ENCODE data around the gene ALG12. TPM values are rescaled to one million over a fixed set of nuclear protein-coding genes. Genes with fewer than 3 reads are reported as not detected.

Gene ALG12
- total and polyA plus RNA-seq, 2 donors from 2014 or later: 27.2 to 28.4 TPM

DNA sequence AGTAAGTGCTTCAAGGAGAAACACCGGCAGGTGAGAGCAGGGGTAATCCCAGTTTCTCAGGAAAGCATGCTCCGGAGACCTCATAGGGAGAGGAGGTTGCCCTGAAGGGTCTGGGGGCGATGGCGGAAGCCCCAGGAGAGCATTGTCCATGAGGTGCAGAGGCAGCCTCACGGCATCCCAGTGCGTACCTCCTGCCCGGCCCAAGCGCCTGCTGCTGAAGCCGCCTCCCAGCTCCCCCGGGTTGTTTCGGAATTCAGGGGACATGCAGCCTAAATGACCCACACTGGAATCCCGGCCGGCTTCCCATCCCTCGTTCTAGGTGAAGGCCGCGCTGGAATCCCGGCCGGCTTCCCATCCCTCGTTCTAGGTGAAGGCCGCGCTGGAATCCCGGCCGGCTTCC is 61.9 kb downstream of the ALG12 start:
- DNase-seq (peak in 1 of 5 donors; percentile 87), FAIRE-seq (no peak)
- no peaks in the 10 kb centered on the region for H3K9me3 ChIP-seq (ENCODE audit: control insufficient read depth in 2 of 3, insufficient read depth in 1 of 3, low read length in 3 of 3)
- no peak overlapping the region for H3K9ac ChIP-seq (ENCODE audit: low read length in 3 of 3)
- H3K27ac ChIP-seq (ENCODE audit: low read depth in 2 of 2, low read length in 2 of 2): no peak overlapping the region
- peak overlapping the region in 1 of 3 donors; percentile 69 for H3K4me3 ChIP-seq (ENCODE audit: low read length in 3 of 3)
- H3K27me3 ChIP-seq (ENCODE audit: control insufficient read depth, insufficient read depth, low read length): no peaks in the 10 kb centered on the region
- TF ChIP-seq, protein P1, sequence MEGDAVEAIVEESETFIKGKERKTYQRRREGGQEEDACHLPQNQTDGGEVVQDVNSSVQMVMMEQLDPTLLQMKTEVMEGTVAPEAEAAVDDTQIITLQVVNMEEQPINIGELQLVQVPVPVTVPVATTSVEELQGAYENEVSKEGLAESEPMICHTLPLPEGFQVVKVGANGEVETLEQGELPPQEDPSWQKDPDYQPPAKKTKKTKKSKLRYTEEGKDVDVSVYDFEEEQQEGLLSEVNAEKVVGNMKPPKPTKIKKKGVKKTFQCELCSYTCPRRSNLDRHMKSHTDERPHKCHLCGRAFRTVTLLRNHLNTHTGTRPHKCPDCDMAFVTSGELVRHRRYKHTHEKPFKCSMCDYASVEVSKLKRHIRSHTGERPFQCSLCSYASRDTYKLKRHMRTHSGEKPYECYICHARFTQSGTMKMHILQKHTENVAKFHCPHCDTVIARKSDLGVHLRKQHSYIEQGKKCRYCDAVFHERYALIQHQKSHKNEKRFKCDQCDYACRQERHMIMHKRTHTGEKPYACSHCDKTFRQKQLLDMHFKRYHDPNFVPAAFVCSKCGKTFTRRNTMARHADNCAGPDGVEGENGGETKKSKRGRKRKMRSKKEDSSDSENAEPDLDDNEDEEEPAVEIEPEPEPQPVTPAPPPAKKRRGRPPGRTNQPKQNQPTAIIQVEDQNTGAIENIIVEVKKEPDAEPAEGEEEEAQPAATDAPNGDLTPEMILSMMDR (IDR thresholded peaks at IDR 0.05; ENCODE audit: borderline replicate concordance, extremely low read depth, insufficient read depth): no peak
- intact Hi-C loops (cut with DNase I): no loop called here
- no peaks in the 10 kb centered on the region for H3K36me3 ChIP-seq (ENCODE audit: control insufficient read depth in 2 of 3, insufficient read depth in 3 of 3, low read length in 3 of 3)
- peaks cover 4 to 17% (median 4%) of the 10 kb centered on the region in 3 donors for H3K4me1 ChIP-seq (ENCODE audit: control insufficient read depth in 2 of 3, insufficient read depth in 2 of 3, low read depth in 1 of 3, low read length in 3 of 3)

DNA sequence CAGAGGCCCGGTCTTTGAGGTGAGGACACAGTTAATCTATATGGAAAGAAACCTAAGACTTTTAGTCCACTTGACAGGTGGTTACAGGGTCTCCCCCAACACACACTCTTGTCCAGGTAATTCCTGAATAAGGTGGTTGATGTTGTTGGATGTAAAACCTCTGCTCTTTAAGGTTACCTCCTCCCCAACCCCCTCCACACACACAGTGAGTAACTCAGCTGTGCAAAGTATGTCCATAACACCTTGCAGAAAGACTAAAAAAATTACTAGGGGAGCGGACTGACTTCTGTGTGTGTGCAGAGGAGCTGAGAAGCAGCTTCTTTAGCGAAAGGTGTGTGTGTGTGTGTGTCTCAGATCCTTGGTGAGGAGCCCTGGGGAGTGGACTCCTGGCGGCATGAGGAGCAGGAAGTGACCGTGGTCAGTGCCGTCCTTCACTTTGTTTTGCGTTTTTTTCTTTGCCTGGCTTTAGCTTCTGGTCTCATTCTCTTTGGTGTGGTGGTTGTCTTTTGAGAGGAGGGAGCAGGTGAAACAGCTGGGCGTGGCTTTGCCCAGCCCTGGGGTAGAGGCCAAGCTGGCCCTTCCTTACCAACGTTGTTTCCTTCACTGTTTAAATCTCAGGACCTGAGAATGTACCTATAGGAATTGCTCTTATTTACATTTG is 62.9 kb downstream of the ALG12 start:
- no peak for FAIRE-seq

DNA sequence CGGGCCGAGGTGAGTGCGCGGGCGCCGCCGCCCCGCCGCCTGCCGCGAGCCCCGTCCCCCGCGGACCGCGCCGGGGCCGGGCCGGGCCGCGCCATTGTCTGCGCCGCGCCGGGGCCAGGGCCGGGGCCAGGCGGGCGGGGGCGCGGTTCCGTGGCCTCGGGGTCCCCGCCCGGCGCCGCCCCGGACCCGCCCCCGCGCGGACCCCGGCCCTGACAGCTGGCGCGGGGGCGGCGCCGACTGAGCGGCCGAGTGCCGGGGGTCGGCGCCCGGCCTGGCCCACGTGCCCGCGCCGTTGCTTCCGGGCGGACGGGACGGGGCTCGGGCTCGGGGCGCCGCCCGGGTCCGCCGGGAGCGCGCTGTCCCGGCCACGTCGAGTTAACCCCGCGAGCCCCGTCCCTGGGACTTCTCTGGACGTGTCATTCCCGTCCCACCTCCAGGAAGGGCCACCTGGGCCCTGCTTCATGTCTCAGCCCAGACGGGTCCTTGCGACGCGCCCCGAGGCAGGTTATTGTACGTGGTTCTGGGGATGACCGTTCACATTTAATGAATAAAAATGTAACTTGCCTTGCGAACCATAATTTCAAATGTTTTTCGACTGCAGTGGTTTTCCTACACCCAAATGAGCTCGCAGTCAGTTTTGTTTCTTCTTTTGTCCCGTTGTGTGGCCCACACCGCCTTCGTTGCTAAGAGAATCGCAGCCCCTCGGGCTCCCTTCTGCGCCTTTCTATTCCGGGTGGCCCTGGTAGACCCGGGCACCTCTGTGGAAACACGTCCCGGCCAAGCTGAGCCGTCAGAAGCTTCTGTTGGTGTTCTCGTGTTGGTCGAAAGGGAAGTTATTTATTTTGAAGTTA is 64.0 kb downstream of the ALG12 start:
- no peaks in the 10 kb centered on the region for H3K36me3 ChIP-seq (ENCODE audit: control insufficient read depth in 2 of 3, insufficient read depth in 3 of 3, low read length in 3 of 3)
- FAIRE-seq (no peak), DNase-seq (peak; percentile 40 to 88 (median 53))
- H3K27ac ChIP-seq (ENCODE audit: low read depth in 2 of 2, low read length in 2 of 2): peak overlapping the region in 1 of 2 donors; percentile 53
- intact Hi-C loops (cut with DNase I): no loop called here
- H3K9ac ChIP-seq (ENCODE audit: low read length in 3 of 3): peak overlapping the region; percentile 62 to 77 (median 68)
- H3K4me3 ChIP-seq (ENCODE audit: low read length in 3 of 3): peak overlapping the region; percentile 69 to 85 (median 82)
- H3K9me3 ChIP-seq (ENCODE audit: control insufficient read depth in 2 of 3, insufficient read depth in 1 of 3, low read length in 3 of 3): no peaks in the 10 kb centered on the region
- peaks cover 7% of the 10 kb centered on the region for H3K27me3 ChIP-seq (ENCODE audit: control insufficient read depth, insufficient read depth, low read length)
- TF ChIP-seq, protein P1 (IDR thresholded peaks at IDR 0.05; ENCODE audit: borderline replicate concordance, extremely low read depth, insufficient read depth): no peak
- peaks cover 4 to 22% (median 4%) of the 10 kb centered on the region in 3 donors for H3K4me1 ChIP-seq (ENCODE audit: control insufficient read depth in 2 of 3, insufficient read depth in 2 of 3, low read depth in 1 of 3, low read length in 3 of 3)

More for the DNA sequence above, 62.9 kb downstream of the ALG12 start:
- Histone ChIP-seq H3K9me3 (ENCODE audit: control insufficient read depth in 2 of 3, insufficient read depth in 1 of 3, low read length in 3 of 3) (no peaks in the 10 kb centered on the region), H3K4me3 (ENCODE audit: low read length in 3 of 3) (peak overlapping the region in 2 of 3 donors; percentile 30 to 69), H3K36me3 (ENCODE audit: control insufficient read depth in 2 of 3, insufficient read depth in 3 of 3, low read length in 3 of 3) (no peaks in the 10 kb centered on the region), H3K4me1 (ENCODE audit: control insufficient read depth in 2 of 3, insufficient read depth in 2 of 3, low read depth in 1 of 3, low read length in 3 of 3) (peaks cover 4 to 17% (median 4%) of the 10 kb centered on the region in 3 donors), H3K9ac (ENCODE audit: low read length in 3 of 3) (peak overlapping the region in 2 of 3 donors; percentile 20 to 62), H3K27ac (ENCODE audit: low read depth in 2 of 2, low read length in 2 of 2) (no peak overlapping the region), H3K27me3 (ENCODE audit: control insufficient read depth, insufficient read depth, low read length) (peaks cover 4% of the 10 kb centered on the region)
- intact Hi-C loops (cut with DNase I): no loop called here
- DNase-seq: peak in 1 of 5 donors; percentile 8
- TF ChIP-seq, protein P1 (IDR thresholded peaks at IDR 0.05; ENCODE audit: borderline replicate concordance, extremely low read depth, insufficient read depth): no peak
